ENCODE measurements around the gene PPP4C.

PPP4C gene

GRCh38 chr16:30084816-30085159 lies 9.0 kb downstream of the PPP4C start:
- H3K9me3 ChIP-seq: no peaks in the 10 kb centered on the region
- peak overlapping the region; percentile 23 for H3K27ac ChIP-seq
- no peak for TF ChIP-seq CTCF (IDR thresholded peaks at IDR 0.05)
- no peaks in the 10 kb centered on the region for H3K27me3 ChIP-seq
- H3K36me3 ChIP-seq: peaks cover 62% of the 10 kb centered on the region
- peaks cover 22 to 30% of the 10 kb centered on the region in 2 experiments for H3K4me1 ChIP-seq (ENCODE audit: control insufficient read depth in 1 of 2, insufficient read depth in 1 of 2, low read depth in 1 of 2, low read length in 1 of 2)
- no peak overlapping the region for H3K4me3 ChIP-seq (ENCODE audit: low read depth in 1 of 2, low read length in 1 of 2)

- H3K36me3 ChIP-seq: peaks cover 58% of the 10 kb centered on the region
These were observed 9.5 kb downstream of the PPP4C start for GRCh38 chr16:30085247-30085646.

GRCh38 chr16:30085820-30086219 lies 10.0 kb downstream of the PPP4C start:
- peaks cover 53% of the 10 kb centered on the region for H3K36me3 ChIP-seq
- H3K27me3 ChIP-seq: no peaks in the 10 kb centered on the region
- H3K9me3 ChIP-seq: no peaks in the 10 kb centered on the region
- peak overlapping the region; percentile 90 for H3K27ac ChIP-seq
- peaks cover 23 to 32% of the 10 kb centered on the region in 2 experiments for H3K4me1 ChIP-seq (ENCODE audit: control insufficient read depth in 1 of 2, insufficient read depth in 1 of 2, low read depth in 1 of 2, low read length in 1 of 2)
- no peak for TF ChIP-seq CTCF (IDR thresholded peaks at IDR 0.05)
- H3K4me3 ChIP-seq (ENCODE audit: low read depth in 1 of 2, low read length in 1 of 2): no peak overlapping the region

More at GRCh38 chr16:30085247-30085646, 9.5 kb downstream of the PPP4C start:
- Histone ChIP-seq H3K4me1 (ENCODE audit: control insufficient read depth in 1 of 2, insufficient read depth in 1 of 2, low read depth in 1 of 2, low read length in 1 of 2) (peaks cover 22 to 30% of the 10 kb centered on the region in 2 experiments), H3K9me3 (no peaks in the 10 kb centered on the region), H3K27ac (peak overlapping the region; percentile 90), H3K27me3 (no peaks in the 10 kb centered on the region), H3K4me3 (ENCODE audit: low read depth in 1 of 2, low read length in 1 of 2) (no peak overlapping the region)
- no peak for TF ChIP-seq CTCF (IDR thresholded peaks at IDR 0.05)

GRCh38 chr16:30086291-30087140 lies 10.7 kb downstream of the PPP4C start:
- Histone ChIP-seq H3K27ac (peak overlapping the region; percentile 90), H3K36me3 (peaks cover 46% of the 10 kb centered on the region), H3K27me3 (no peaks in the 10 kb centered on the region), H3K4me1 (ENCODE audit: control insufficient read depth in 1 of 2, insufficient read depth in 1 of 2, low read depth in 1 of 2, low read length in 1 of 2) (peaks cover 30 to 39% of the 10 kb centered on the region in 2 experiments), H3K9me3 (no peaks in the 10 kb centered on the region), H3K4me3 (ENCODE audit: low read depth in 1 of 2, low read length in 1 of 2) (peak overlapping the region; percentile 34 to 39)
- no peak for TF ChIP-seq CTCF (IDR thresholded peaks at IDR 0.05)

- no peaks in the 10 kb centered on the region for H3K27me3 ChIP-seq
- no peak for TF ChIP-seq CTCF (IDR thresholded peaks at IDR 0.05)
- H3K9me3 ChIP-seq: no peaks in the 10 kb centered on the region
- peak overlapping the region; percentile 90 for H3K27ac ChIP-seq
- peak overlapping the region; percentile 34 to 39 for H3K4me3 ChIP-seq (ENCODE audit: low read depth in 1 of 2, low read length in 1 of 2)
- peaks cover 43% of the 10 kb centered on the region for H3K36me3 ChIP-seq
- H3K4me1 ChIP-seq (ENCODE audit: control insufficient read depth in 1 of 2, insufficient read depth in 1 of 2, low read depth in 1 of 2, low read length in 1 of 2): peaks cover 38 to 46% of the 10 kb centered on the region in 2 experiments
These were observed 11.5 kb downstream of the PPP4C start for GRCh38 chr16:30087181-30087898.

All from neutrophil (primary cell).